ENCODE measurements around the gene AGTPBP1.

The AGTPBP1 gene

DNA sequence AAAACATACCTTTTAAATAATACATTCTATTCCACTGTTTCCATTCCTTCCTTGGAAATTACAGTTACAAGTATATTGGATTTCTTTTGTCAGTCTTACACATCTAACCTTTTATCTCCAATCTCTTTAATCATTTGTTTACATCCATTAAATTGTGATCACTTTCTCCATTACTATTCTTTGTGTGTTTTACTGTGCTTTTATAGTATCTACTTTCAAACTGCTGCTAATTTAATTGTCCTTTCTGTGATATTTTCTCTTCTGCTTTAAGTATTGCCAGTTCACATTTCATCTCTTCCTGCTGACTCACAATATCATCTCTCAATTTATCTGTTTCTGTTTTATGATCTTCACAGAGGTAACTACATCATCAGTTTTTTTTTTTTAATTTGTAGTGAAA is 39.6 kb downstream of the AGTPBP1 start:
- TF ChIP-seq, protein P1, sequence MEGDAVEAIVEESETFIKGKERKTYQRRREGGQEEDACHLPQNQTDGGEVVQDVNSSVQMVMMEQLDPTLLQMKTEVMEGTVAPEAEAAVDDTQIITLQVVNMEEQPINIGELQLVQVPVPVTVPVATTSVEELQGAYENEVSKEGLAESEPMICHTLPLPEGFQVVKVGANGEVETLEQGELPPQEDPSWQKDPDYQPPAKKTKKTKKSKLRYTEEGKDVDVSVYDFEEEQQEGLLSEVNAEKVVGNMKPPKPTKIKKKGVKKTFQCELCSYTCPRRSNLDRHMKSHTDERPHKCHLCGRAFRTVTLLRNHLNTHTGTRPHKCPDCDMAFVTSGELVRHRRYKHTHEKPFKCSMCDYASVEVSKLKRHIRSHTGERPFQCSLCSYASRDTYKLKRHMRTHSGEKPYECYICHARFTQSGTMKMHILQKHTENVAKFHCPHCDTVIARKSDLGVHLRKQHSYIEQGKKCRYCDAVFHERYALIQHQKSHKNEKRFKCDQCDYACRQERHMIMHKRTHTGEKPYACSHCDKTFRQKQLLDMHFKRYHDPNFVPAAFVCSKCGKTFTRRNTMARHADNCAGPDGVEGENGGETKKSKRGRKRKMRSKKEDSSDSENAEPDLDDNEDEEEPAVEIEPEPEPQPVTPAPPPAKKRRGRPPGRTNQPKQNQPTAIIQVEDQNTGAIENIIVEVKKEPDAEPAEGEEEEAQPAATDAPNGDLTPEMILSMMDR (IDR thresholded peaks at IDR 0.05; ENCODE audit: low read length, missing control alignments) = no peak
- no peak for DNase-seq (ENCODE audit: low read depth)
- no peak overlapping the region for H3K4me3 ChIP-seq (replicated peaks; ENCODE audit: low read depth, low read length)

DNA sequence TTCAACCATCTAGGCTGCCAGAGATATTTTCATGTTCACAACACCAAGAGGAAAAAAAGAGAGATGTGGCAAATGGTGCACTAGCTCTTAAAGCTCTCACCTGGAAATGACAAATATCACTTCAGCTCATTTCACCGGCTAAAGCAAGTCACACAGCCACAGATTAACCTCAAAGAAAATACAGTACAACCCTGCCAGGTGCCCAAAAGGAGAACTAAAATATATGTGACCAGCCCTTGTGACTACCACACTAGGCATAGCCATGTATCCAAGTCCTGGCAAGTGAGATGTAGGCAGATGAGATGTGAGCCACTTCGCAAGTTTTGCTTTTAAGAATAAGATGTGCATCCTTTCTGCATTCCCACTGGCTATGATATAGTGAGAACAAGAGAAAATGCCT is 41.4 kb downstream of the AGTPBP1 start:
- DNase-seq (ENCODE audit: low read depth) = no peak
- H3K4me3 ChIP-seq (replicated peaks; ENCODE audit: low read depth, low read length) = no peak overlapping the region
- TF ChIP-seq, protein P1 (IDR thresholded peaks at IDR 0.05; ENCODE audit: low read length, missing control alignments) = no peak

DNA sequence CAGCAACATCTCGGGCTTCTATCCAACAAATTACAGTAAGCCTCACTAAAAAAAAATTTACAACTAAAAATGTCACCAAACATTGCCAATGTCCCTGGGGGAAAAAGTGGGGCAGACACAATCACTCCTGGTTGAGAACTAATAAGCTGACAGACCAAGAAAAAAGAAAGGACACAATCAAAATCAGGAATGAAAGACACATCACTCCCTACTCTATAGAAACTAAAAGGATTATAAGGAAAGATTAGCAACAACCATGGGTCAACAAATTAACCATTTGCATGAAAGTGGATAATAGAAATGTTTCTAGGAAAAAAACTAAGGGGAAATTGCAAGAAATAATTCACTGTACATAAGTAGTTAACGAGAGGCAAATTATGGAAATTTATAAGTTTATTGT is 53.4 kb downstream of the AGTPBP1 start:
- no peak overlapping the region for H3K4me3 ChIP-seq (replicated peaks; ENCODE audit: low read depth, low read length)
- no peak for DNase-seq (ENCODE audit: low read depth)
- TF ChIP-seq, protein P1 (IDR thresholded peaks at IDR 0.05; ENCODE audit: low read length, missing control alignments) = no peak

DNA sequence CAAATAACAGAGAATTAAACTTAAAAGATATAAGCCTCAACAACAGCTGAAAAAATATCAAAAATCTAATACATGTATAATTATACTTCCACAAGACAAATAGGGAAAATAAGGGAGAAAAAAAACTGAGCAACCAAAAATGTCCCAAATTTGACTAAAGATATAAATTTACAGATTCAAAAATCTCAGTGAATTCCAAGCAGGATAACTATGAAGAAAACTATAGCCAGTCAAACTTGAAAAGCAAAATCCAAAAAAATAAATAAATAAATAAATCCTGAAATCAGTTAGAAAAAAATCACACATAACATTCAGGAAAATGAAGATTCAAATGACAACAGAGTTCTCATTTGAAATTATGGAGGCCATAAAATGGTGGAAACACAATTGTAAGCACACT is 56.7 kb downstream of the AGTPBP1 start:
- DNase-seq (ENCODE audit: low read depth) = no peak
- TF ChIP-seq, protein P1 (IDR thresholded peaks at IDR 0.05; ENCODE audit: low read length, missing control alignments) = no peak
- no peak overlapping the region for H3K4me3 ChIP-seq (replicated peaks; ENCODE audit: low read depth, low read length)

DNA sequence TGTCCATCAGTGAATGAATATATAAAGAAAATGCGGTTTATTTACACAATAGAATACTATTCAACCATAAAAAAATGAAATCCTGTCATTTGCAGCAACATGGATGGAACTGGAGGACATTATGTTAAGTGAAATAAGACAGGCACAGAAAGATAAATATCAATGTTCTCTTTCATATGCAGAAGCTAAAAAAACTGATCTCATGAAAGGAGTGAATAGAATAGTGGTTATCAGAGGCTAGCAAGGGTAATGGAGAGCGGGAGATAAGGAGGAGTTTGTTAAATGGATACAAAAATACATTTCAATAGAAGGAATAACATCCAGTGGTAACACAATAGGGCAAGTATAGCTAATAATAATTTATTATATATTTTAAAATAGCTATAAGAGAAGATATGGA is 65.0 kb downstream of the AGTPBP1 start:
- TF ChIP-seq, protein P1 (IDR thresholded peaks at IDR 0.05; ENCODE audit: low read length, missing control alignments) = no peak
- no peak overlapping the region for H3K4me3 ChIP-seq (replicated peaks; ENCODE audit: low read depth, low read length)
- DNase-seq (ENCODE audit: low read depth) = no peak

DNA sequence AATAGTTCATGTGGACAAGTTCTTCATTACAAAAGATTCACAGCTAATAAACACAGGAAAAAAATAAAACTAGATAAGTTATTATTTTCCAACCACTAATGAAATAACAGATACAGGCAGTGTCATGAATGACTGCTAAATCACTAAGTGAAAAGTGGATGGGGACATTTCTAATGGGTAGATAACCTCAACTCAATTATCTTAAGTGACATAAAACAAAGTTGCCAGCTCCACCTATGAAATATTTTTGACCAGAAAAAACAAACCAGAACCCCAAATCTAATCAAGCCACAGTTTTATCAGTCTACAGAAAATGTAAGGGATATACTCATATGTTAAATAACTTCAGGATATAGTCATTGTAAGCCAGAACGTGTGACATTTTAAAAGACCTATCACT is 74.4 kb downstream of the AGTPBP1 start:
- TF ChIP-seq, protein P1 (IDR thresholded peaks at IDR 0.05; ENCODE audit: low read length, missing control alignments) = no peak
- no peak for DNase-seq (ENCODE audit: low read depth)
- H3K4me3 ChIP-seq (replicated peaks; ENCODE audit: low read depth, low read length) = no peak overlapping the region

DNA sequence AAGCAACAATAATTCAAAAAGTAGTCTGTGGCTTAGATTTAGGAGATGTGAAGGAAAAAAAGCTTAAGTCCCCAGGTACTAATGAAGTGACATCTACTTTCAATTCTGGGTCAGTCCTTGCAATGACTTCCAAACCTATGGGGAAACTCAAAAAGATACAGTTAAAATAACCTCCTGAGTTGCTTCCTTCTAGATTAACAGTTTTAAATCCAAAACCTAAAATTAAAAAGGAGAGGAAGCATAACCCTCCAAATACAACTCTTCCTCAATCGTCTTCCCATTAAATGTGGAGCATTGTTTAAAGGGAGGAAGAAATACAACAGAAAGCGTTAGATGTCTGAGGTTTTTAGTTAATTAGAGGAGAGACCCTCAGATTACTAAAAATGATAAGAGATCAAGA is 75.7 kb downstream of the AGTPBP1 start:
- TF ChIP-seq, protein P1 (IDR thresholded peaks at IDR 0.05; ENCODE audit: low read length, missing control alignments) = no peak
- no peak for DNase-seq (ENCODE audit: low read depth)
- no peak overlapping the region for H3K4me3 ChIP-seq (replicated peaks; ENCODE audit: low read depth, low read length)

Data from fibroblast of pulmonary artery (primary cell).